MM.1S (cell line): ENCODE results near the gene LRIT2.

ENCODE experiments used
- EZH2phosphoT487 ChIP-seq: fragments of 300-600 bp; sonication (generic); IDR thresholded peaks from 2 replicates; pipeline ENCODE4 v1.6.1; 2018; ENCODE audit warnings: antibody characterized with exemption, low read length
- TF ChIP-seq, protein P1 (sequence below): fragments of 300-600 bp; sonication (generic); IDR thresholded peaks from 2 replicates; pipeline ENCODE4 v1.5.1; 2016; ENCODE audit warnings: antibody characterized with exemption, low read length, mixed read lengths

DNA sequence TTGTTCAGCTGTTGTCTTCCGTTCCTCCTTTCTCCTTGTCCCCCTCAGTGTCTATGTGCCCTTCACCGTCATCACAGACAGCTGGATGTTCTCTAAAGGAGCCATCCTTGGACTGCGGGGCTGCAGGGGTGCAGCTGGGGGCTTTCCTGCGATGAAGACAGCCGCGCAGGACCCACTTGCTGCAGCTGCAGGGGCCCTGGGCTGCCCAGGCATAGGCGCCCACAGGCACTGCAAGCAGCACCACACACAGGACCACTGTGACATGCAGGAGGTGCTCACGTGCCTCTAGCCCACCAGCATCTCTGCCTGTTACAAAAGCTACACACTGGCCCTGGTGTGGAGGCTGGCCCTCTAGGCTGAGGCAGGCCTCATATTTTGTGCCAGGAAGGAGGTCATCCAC is 3.4 kb downstream of the LRIT2 start:
- TF ChIP-seq, protein P1, sequence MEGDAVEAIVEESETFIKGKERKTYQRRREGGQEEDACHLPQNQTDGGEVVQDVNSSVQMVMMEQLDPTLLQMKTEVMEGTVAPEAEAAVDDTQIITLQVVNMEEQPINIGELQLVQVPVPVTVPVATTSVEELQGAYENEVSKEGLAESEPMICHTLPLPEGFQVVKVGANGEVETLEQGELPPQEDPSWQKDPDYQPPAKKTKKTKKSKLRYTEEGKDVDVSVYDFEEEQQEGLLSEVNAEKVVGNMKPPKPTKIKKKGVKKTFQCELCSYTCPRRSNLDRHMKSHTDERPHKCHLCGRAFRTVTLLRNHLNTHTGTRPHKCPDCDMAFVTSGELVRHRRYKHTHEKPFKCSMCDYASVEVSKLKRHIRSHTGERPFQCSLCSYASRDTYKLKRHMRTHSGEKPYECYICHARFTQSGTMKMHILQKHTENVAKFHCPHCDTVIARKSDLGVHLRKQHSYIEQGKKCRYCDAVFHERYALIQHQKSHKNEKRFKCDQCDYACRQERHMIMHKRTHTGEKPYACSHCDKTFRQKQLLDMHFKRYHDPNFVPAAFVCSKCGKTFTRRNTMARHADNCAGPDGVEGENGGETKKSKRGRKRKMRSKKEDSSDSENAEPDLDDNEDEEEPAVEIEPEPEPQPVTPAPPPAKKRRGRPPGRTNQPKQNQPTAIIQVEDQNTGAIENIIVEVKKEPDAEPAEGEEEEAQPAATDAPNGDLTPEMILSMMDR: no peak
- TF ChIP-seq EZH2phosphoT487: no peak
